HepG2 (cell line): ENCODE results near the gene CAPS. TPM values are rescaled to one million over a fixed set of nuclear protein-coding genes. Genes with fewer than 3 reads are reported as not detected.

ENCODE experiments used
- ATF1 ChIP-seq: IDR thresholded peaks from 2 replicates; pipeline ENCODE4 v1.6.1; 2016; ENCODE audit warnings: mild to moderate bottlenecking, control low read depth
- CBFB ChIP-seq: sonication (generic); formaldehyde crosslinking; IDR thresholded peaks from 2 replicates; pipeline ENCODE4 v1.4.0; 2020; ENCODE audit warnings: missing genetic modification reagents
- CC2D1A ChIP-seq: sonication (generic); formaldehyde crosslinking; IDR thresholded peaks from 2 replicates; pipeline ENCODE4 v1.8.1; 2023; ENCODE audit warnings: mild to moderate bottlenecking, missing genetic modification reagents
- IKZF1 ChIP-seq: fragments of 450-650 bp; IDR thresholded peaks from 2 replicates; pipeline ENCODE4 v1.7.1; 2016
- KDM5B ChIP-seq: sonication (generic); formaldehyde crosslinking; IDR thresholded peaks from 2 replicates; pipeline ENCODE4 v1.4.0; 2020; ENCODE audit warnings: missing genetic modification reagents, mild to moderate bottlenecking, borderline replicate concordance
- MLLT10 ChIP-seq: sonication (generic); formaldehyde crosslinking; IDR thresholded peaks from 2 replicates; pipeline ENCODE4 v1.4.0; 2020; ENCODE audit warnings: missing genetic modification reagents
- NR2F2 ChIP-seq: IDR thresholded peaks from 2 replicates; pipeline ENCODE4 v1.6.1; 2012; ENCODE audit warnings: low read depth, inconsistent platforms, borderline replicate concordance
- PTBP1 ChIP-seq: fragments of 200-400 bp; formaldehyde crosslinking; IDR thresholded peaks from 2 replicates; pipeline ENCODE4 v1.6.1; 2018; ENCODE audit warnings: low read length, low read depth; ENCODE audit not compliant: poor library complexity, severe bottlenecking
- SALL2 ChIP-seq: sonication (generic); formaldehyde crosslinking; IDR thresholded peaks from 2 replicates; pipeline ENCODE4 v1.8.1; 2023; ENCODE audit warnings: mild to moderate bottlenecking, missing genetic modification reagents, inconsistent platforms
- TBP ChIP-seq: sonication (generic); formaldehyde crosslinking; IDR thresholded peaks from 2 replicates; pipeline ENCODE4 v1.5.0; 2020; ENCODE audit warnings: missing genetic modification reagents
- ZBTB42 ChIP-seq: sonication (generic); formaldehyde crosslinking; IDR thresholded peaks from 2 replicates; pipeline ENCODE4 v1.5.0; 2020; ENCODE audit warnings: mild to moderate bottlenecking, missing genetic modification reagents
- ZEB1 ChIP-seq: IDR thresholded peaks from 2 replicates; pipeline ENCODE4 v1.6.1; 2012; ENCODE audit warnings: mild to moderate bottlenecking, low read depth, inconsistent platforms; ENCODE audit not compliant: insufficient replicate concordance
- ZMYM3 ChIP-seq: sonication (generic); formaldehyde crosslinking; IDR thresholded peaks from 2 replicates; pipeline ENCODE4 v1.5.1; 2020; ENCODE audit warnings: mild to moderate bottlenecking, missing genetic modification reagents
- ZNF234 ChIP-seq: sonication (generic); formaldehyde crosslinking; conservative IDR thresholded peaks from 2 replicates; pipeline ENCODE4 v1.5.1; 2020; ENCODE audit warnings: mild to moderate bottlenecking, missing genetic modification reagents
- ZNF747 ChIP-seq: sonication (generic); formaldehyde crosslinking; IDR thresholded peaks from 2 replicates; pipeline ENCODE4 v1.8.1; 2023; ENCODE audit warnings: missing genetic modification reagents, mild to moderate bottlenecking, borderline replicate concordance
- ZNF761 ChIP-seq: sonication (generic); formaldehyde crosslinking; conservative IDR thresholded peaks from 2 replicates; pipeline ENCODE4 v1.4.0; 2020; ENCODE audit warnings: mild to moderate bottlenecking, missing genetic modification reagents
- polyA plus RNA-seq, 8 experiments: library from polyadenylated mRNA; depleted of rRNA in 3 of 8; stranded (reverse) in 7 of 8; unstranded in 1 of 8; fragments of >200 nt; fragmentation: Illumina TruSeq in 4 of 8; extraction: Trizol in 4 of 8; gene quantifications; 2 replicates each; pipeline versions ENCODE4 v1.2.1 to v1.2.3, GENCODE V29; 2011 to 2016; ENCODE audit warnings: low read depth in 4 of 8, missing spikeins in 1 of 8, mixed read lengths in 1 of 8; ENCODE audit not compliant: insufficient read depth in 1 of 8
- total RNA-seq, 5 experiments: library from RNA; depleted of rRNA; stranded (reverse); fragments of >200 nt; fragmentation: Illumina TruSeq; extraction: Trizol; gene quantifications; 2 replicates each; pipeline ENCODE4 v1.2.3, GENCODE V29; 2016; ENCODE audit warnings: low read depth in 1 of 5
- TF ChIP-seq, protein P1 (sequence below): sonication (generic); formaldehyde crosslinking; IDR thresholded peaks from 2 replicates; pipeline ENCODE4 v1.5.0; 2020; ENCODE audit warnings: mild to moderate bottlenecking, missing genetic modification reagents, borderline replicate concordance
- TF ChIP-seq, protein P2 (sequence below): sonication (generic); formaldehyde crosslinking; conservative IDR thresholded peaks from 2 replicates; pipeline ENCODE4 v1.4.0; 2020; ENCODE audit warnings: missing genetic modification reagents
- TF ChIP-seq, protein P3 (sequence below): sonication (generic); formaldehyde crosslinking; IDR thresholded peaks from 2 replicates; pipeline ENCODE4 v1.8.0; 2022; ENCODE audit warnings: mild to moderate bottlenecking, missing genetic modification reagents; ENCODE audit not compliant: insufficient replicate concordance
- TF ChIP-seq, protein P4 (sequence below): sonication (generic); formaldehyde crosslinking; IDR thresholded peaks from 2 replicates; pipeline ENCODE4 v1.4.0; 2020; ENCODE audit warnings: missing genetic modification reagents, borderline replicate concordance

The CAPS gene
- total and polyA plus RNA-seq, 2 of the 13 experiments (the other 11 are each of a cell fraction or from before 2014, with no cell fraction given) = 3.1 TPM

DNA sequence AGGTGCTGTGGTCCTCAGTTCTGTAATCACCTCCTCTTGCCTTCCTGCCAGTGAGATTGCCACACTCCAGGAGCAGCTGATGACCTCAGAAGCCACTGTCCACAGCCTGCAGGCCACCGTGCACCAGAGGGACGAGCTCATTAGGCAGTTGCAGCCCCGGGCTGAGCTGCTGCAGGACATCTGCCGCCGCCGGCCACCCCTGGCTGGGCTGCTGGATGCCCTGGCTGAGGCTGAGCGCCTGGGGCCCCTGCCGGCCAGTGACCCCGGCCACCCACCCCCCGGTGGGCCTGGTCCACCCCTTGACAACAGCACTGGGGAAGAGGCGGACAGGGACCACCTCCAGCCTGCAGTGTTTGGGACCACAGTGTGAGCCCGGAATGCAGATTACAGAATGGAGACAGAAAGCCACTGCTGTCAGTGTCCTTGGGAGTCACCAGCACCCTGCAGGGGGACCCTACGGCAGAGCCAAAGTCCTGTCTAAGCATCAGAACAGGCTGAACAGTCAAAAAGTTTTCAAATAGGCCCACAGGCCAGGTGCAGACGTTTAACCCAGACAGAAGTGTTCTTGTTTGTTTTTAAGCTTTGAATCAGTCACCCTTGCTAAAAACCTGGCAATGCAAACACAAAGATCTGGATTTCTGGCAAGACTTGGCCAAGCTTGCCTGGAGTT lies 5.1 kb upstream of the CAPS start (continued):
- no peak for TF ChIP-seq ZBTB42 (CRISPR knock-in tag)
- TF ChIP-seq IKZF1 = no peak
- TF ChIP-seq, protein P1, sequence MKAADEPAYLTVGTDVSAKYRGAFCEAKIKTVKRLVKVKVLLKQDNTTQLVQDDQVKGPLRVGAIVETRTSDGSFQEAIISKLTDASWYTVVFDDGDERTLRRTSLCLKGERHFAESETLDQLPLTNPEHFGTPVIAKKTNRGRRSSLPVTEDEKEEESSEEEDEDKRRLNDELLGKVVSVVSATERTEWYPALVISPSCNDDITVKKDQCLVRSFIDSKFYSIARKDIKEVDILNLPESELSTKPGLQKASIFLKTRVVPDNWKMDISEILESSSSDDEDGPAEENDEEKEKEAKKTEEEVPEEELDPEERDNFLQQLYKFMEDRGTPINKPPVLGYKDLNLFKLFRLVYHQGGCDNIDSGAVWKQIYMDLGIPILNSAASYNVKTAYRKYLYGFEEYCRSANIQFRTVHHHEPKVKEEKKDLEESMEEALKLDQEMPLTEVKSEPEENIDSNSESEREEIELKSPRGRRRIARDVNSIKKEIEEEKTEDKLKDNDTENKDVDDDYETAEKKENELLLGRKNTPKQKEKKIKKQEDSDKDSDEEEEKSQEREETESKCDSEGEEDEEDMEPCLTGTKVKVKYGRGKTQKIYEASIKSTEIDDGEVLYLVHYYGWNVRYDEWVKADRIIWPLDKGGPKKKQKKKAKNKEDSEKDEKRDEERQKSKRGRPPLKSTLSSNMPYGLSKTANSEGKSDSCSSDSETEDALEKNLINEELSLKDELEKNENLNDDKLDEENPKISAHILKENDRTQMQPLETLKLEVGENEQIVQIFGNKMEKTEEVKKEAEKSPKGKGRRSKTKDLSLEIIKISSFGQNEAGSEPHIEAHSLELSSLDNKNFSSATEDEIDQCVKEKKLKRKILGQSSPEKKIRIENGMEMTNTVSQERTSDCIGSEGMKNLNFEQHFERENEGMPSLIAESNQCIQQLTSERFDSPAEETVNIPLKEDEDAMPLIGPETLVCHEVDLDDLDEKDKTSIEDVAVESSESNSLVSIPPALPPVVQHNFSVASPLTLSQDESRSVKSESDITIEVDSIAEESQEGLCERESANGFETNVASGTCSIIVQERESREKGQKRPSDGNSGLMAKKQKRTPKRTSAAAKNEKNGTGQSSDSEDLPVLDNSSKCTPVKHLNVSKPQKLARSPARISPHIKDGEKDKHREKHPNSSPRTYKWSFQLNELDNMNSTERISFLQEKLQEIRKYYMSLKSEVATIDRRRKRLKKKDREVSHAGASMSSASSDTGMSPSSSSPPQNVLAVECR (CRISPR knock-in tag) = peak; percentile 63; the same call in 1 of the 2 replicates
- no peak for TF ChIP-seq CC2D1A (CRISPR knock-in tag)
- 0 out of 2 replicates have a peak, but pooled peaks have one; percentile 19 for TF ChIP-seq CBFB (CRISPR knock-in tag)
- TF ChIP-seq NR2F2 = 0 out of 2 replicates have a peak, but pooled peaks have one; percentile 39
- TF ChIP-seq, protein P2, sequence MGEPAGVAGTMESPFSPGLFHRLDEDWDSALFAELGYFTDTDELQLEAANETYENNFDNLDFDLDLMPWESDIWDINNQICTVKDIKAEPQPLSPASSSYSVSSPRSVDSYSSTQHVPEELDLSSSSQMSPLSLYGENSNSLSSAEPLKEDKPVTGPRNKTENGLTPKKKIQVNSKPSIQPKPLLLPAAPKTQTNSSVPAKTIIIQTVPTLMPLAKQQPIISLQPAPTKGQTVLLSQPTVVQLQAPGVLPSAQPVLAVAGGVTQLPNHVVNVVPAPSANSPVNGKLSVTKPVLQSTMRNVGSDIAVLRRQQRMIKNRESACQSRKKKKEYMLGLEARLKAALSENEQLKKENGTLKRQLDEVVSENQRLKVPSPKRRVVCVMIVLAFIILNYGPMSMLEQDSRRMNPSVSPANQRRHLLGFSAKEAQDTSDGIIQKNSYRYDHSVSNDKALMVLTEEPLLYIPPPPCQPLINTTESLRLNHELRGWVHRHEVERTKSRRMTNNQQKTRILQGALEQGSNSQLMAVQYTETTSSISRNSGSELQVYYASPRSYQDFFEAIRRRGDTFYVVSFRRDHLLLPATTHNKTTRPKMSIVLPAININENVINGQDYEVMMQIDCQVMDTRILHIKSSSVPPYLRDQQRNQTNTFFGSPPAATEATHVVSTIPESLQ (CRISPR knock-in tag) = no peak
- TF ChIP-seq KDM5B (CRISPR knock-in tag) = peak; percentile 71; the same call in 1 of the 2 replicates
- TF ChIP-seq SALL2 (CRISPR knock-in tag) = peak; percentile 28; the same call in 1 of the 2 replicates
- peak; percentile 22 for TF ChIP-seq ZNF761 (CRISPR knock-in tag)
- no peak for TF ChIP-seq ZNF234 (CRISPR knock-in tag)
- no peak for TF ChIP-seq ATF1
- TF ChIP-seq, protein P3, sequence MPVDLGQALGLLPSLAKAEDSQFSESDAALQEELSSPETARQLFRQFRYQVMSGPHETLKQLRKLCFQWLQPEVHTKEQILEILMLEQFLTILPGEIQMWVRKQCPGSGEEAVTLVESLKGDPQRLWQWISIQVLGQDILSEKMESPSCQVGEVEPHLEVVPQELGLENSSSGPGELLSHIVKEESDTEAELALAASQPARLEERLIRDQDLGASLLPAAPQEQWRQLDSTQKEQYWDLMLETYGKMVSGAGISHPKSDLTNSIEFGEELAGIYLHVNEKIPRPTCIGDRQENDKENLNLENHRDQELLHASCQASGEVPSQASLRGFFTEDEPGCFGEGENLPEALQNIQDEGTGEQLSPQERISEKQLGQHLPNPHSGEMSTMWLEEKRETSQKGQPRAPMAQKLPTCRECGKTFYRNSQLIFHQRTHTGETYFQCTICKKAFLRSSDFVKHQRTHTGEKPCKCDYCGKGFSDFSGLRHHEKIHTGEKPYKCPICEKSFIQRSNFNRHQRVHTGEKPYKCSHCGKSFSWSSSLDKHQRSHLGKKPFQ (CRISPR knock-in tag) = no peak
- TF ChIP-seq ZMYM3 = peak; percentile 67; the same call in 1 of the 2 replicates
- TF ChIP-seq TBP (CRISPR knock-in tag) = 0 out of 2 replicates have a peak, but pooled peaks have one; percentile 19
- no peak for TF ChIP-seq MLLT10
- no peak; the same call in 1 of the 2 replicates for TF ChIP-seq ZNF747 (CRISPR knock-in tag)
- TF ChIP-seq, protein P4, sequence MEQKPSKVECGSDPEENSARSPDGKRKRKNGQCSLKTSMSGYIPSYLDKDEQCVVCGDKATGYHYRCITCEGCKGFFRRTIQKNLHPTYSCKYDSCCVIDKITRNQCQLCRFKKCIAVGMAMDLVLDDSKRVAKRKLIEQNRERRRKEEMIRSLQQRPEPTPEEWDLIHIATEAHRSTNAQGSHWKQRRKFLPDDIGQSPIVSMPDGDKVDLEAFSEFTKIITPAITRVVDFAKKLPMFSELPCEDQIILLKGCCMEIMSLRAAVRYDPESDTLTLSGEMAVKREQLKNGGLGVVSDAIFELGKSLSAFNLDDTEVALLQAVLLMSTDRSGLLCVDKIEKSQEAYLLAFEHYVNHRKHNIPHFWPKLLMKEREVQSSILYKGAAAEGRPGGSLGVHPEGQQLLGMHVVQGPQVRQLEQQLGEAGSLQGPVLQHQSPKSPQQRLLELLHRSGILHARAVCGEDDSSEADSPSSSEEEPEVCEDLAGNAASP (CRISPR knock-in tag) = peak; percentile 37; the same call in 1 of the 2 replicates
- no peak for TF ChIP-seq PTBP1
- TF ChIP-seq ZEB1 = peak; percentile 34
